ENCODE results near the gene CLHC1.

GRCh38 chr2:55231546-55232083 lies 478 bp downstream of the CLHC1 start:
- no peak for TF ChIP-seq CTCF (conservative IDR thresholded peaks at IDR 0.05; ENCODE audit: low read length)
- TF ChIP-seq EZH2phosphoT487 (IDR thresholded peaks at IDR 0.05; ENCODE audit: borderline replicate concordance), result no peak
